ENCODE data around the gene CRMP1. TPM values are rescaled to one million over a fixed set of nuclear protein-coding genes. Genes with fewer than 3 reads are reported as not detected.

CRMP1 gene
- total and polyA plus RNA-seq, 9 of the 15 experiments (the other 6 are each of a cell fraction or from before 2014, with no cell fraction given): 0.03 to 0.04 TPM; not detected in 7

DNA sequence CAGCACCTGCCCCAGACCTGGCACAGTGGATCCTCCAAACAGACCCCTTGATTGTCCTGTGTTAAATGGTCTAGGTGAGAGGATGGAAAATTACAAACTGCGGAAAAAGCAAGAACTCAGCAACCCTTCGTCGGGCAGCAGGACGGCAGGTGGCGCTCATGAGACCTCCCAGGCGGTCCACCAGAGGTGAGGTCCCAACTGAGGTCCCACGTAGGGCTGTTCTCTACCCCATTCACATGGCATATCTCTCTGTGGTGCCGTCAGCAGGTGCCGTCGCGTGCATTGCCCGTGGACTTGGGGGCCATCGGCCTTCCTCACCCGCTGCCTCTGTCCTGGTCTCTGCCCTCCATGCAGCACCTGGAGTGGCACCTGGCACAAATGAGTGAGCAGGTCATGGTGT, 88.2 kb downstream of the CRMP1 start:
- no TSS peak for BruUV-seq (replicated peaks)
- in situ Hi-C loops (cut with MboI): loop anchor here (25.0 kb wide), 1 partner anchor 1317 kb away; no protein-coding TSS in a partner anchor
- no peaks in the 10 kb centered on the region; a peak in 1 of 5 replicates for H3K4me1 ChIP-seq (replicated peaks in 1 of 2; ENCODE audit: control insufficient read depth in 2 of 2, insufficient read depth in 2 of 2, low read length in 2 of 2)
- H3K9me1 ChIP-seq (ENCODE audit: control insufficient read depth, insufficient read depth, low read length): no peaks in the 10 kb centered on the region
- ChIA-PET CTCF (ENCODE audit: low intra/inter-chr PET ratio) (interaction anchor here (0.8 kb wide), 1 partner anchor 9 kb away, joined by 4 read pairs; no protein-coding TSS in a partner anchor), POLR2A (interaction anchor here (0.6 to 0.8 kb wide), 2 partner anchors 10 to 18 kb away, joined by 3 to 4 read pairs; no protein-coding TSS in a partner anchor)
- peaks cover 0 to 18% of the 10 kb centered on the region in 2 experiments; a peak in 1 of 5 replicates for H3K27me3 ChIP-seq (ENCODE audit: control insufficient read depth in 2 of 2, insufficient read depth in 2 of 2, low read length in 2 of 2)
- H3K79me2 ChIP-seq (ENCODE audit: control insufficient read depth, insufficient read depth, low read length): no peaks in the 10 kb centered on the region
- DNase-seq (ENCODE audit: extremely low read depth in 1 of 4, low spot score in 3 of 4): peak; percentile 41 to 51 (median 44)
- H3K4me2 ChIP-seq (ENCODE audit: insufficient read depth, low read length): no peak overlapping the region
- no peak overlapping the region for H3K9ac ChIP-seq (ENCODE audit: insufficient read depth in 1 of 2, low read depth in 2 of 2, low read length in 2 of 2)
- ATAC-seq: peak; percentile 86
- no peak overlapping the region for H3K27ac ChIP-seq (ENCODE audit: extremely low read depth, low read depth, low read length)
- H3K4me3 ChIP-seq: no peak overlapping the region
- FAIRE-seq: peak; percentile 23
- no peak overlapping the region for H2AFZ ChIP-seq (ENCODE audit: low read depth, low read length)
- TF ChIP-seq NR4A1 (CRISPR knock-in tag; IDR thresholded peaks at IDR 0.05) (no peak), NR4A1 (tag; IDR thresholded peaks at IDR 0.05) (no peak), CTCF (IDR thresholded peaks at IDR 0.05 in 2 of 3, conservative IDR thresholded peaks at IDR 0.05 in 1 of 3; ENCODE audit: insufficient read depth in 2 of 3, low read depth in 1 of 3, low read length in 3 of 3) (peak; percentile 53 to 69 (median 60)), MEF2D (tag; conservative IDR thresholded peaks at IDR 0.05; ENCODE audit: low read depth) (no peak), RAD21 (CRISPR knock-in tag; conservative IDR thresholded peaks at IDR 0.05 in 1 of 2, IDR thresholded peaks at IDR 0.05 in 1 of 2) (peak; percentile 6 to 38; a peak in 2 of 4 replicates), MAFG (tag; conservative IDR thresholded peaks at IDR 0.05) (no peak), PREB (CRISPR knock-in tag; IDR thresholded peaks at IDR 0.05) (no peak), NR2F6 (CRISPR knock-in tag; IDR thresholded peaks at IDR 0.05) (no peak), SMC3 (conservative IDR thresholded peaks at IDR 0.05; ENCODE audit: insufficient read depth, low read depth, low read length) (peak; percentile 27; the same call in 1 of the 2 replicates), MTF1 (CRISPR knock-in tag; IDR thresholded peaks at IDR 0.05; ENCODE audit: borderline replicate concordance) (no peak), MYNN (IDR thresholded peaks at IDR 0.05) (no peak), MYNN (CRISPR knock-in tag; IDR thresholded peaks at IDR 0.05) (no peak), ZNF184 (CRISPR knock-in tag; IDR thresholded peaks at IDR 0.05) (no peak)
- TF ChIP-seq, protein P1, sequence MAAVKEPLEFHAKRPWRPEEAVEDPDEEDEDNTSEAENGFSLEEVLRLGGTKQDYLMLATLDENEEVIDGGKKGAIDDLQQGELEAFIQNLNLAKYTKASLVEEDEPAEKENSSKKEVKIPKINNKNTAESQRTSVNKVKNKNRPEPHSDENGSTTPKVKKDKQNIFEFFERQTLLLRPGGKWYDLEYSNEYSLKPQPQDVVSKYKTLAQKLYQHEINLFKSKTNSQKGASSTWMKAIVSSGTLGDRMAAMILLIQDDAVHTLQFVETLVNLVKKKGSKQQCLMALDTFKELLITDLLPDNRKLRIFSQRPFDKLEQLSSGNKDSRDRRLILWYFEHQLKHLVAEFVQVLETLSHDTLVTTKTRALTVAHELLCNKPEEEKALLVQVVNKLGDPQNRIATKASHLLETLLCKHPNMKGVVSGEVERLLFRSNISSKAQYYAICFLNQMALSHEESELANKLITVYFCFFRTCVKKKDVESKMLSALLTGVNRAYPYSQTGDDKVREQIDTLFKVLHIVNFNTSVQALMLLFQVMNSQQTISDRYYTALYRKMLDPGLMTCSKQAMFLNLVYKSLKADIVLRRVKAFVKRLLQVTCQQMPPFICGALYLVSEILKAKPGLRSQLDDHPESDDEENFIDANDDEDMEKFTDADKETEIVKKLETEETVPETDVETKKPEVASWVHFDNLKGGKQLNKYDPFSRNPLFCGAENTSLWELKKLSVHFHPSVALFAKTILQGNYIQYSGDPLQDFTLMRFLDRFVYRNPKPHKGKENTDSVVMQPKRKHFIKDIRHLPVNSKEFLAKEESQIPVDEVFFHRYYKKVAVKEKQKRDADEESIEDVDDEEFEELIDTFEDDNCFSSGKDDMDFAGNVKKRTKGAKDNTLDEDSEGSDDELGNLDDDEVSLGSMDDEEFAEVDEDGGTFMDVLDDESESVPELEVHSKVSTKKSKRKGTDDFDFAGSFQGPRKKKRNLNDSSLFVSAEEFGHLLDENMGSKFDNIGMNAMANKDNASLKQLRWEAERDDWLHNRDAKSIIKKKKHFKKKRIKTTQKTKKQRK (IDR thresholded peaks at IDR 0.05; ENCODE audit: borderline replicate concordance, low read depth, low read length): no peak
- WGBS (ENCODE audit: insufficient coverage, low coverage, missing lambda C conversion rate): 17% methylated on average over 14 of the region's 14 CpGs
- H4K20me1 ChIP-seq (replicated peaks; ENCODE audit: control insufficient read depth, insufficient read depth, low read length): 0 out of 2 replicates have a peak, but pooled peaks cover 8% of the 10 kb centered on the region
- intact Hi-C loops (cut with micrococcal nuclease): no loop called here
- H3K36me3 ChIP-seq (ENCODE audit: control insufficient read depth, insufficient read depth, low read length): no peaks in the 10 kb centered on the region
- H3K9me3 ChIP-seq (replicated peaks; ENCODE audit: control insufficient read depth, insufficient read depth, low read depth, low read length): no peaks in the 10 kb centered on the region
